HG03469 (cell line): ENCODE results near the gene NFIX.

Experiments
- ATAC-seq: cut with Tn5 transposase; IDR thresholded peaks from one replicate; pipeline ENCODE4 v1.9.1; 2021; ENCODE audit warnings: mild to moderate bottlenecking, moderate library complexity, moderate number of reproducible peaks; ENCODE audit not compliant: unreplicated experiment

NFIX gene

GRCh38 chr19:13018035-13018914 is 23.0 kb downstream of the NFIX start:
- ATAC-seq = no peak

- ATAC-seq = no peak
Observed at GRCh38 chr19:13019332-13019731, 24.1 kb downstream of the NFIX start.

- no peak for ATAC-seq
Observed at GRCh38 chr19:13020002-13020414, 24.7 kb downstream of the NFIX start.

- ATAC-seq = no peak
Observed at GRCh38 chr19:13022111-13022858, 27.0 kb downstream of the NFIX start.

- no peak for ATAC-seq
Observed at GRCh38 chr19:13022859-13023636, 27.8 kb downstream of the NFIX start.

- no peak for ATAC-seq
Observed at GRCh38 chr19:13023656-13024055, 28.4 kb downstream of the NFIX start.

GRCh38 chr19:13024126-13024950 is 29.1 kb downstream of the NFIX start:
- no peak for ATAC-seq

- ATAC-seq = no peak
Observed at GRCh38 chr19:13024951-13025697, 29.8 kb downstream of the NFIX start.

- ATAC-seq = no peak
Observed at GRCh38 chr19:13025819-13026456, 30.7 kb downstream of the NFIX start.

GRCh38 chr19:13026462-13027370 is 31.4 kb downstream of the NFIX start:
- ATAC-seq = no peak

- no peak for ATAC-seq
Observed at GRCh38 chr19:13027557-13027956, 32.3 kb downstream of the NFIX start.

- ATAC-seq = no peak
Observed at GRCh38 chr19:13028027-13028426, 32.8 kb downstream of the NFIX start.

- no peak for ATAC-seq
Observed at GRCh38 chr19:13029301-13029880, 34.1 kb downstream of the NFIX start.

GRCh38 chr19:13029893-13030292 is 34.6 kb downstream of the NFIX start:
- ATAC-seq = no peak

- ATAC-seq = no peak
Observed at GRCh38 chr19:13031917-13032623, 36.8 kb downstream of the NFIX start.

GRCh38 chr19:13032837-13033236 is 37.6 kb downstream of the NFIX start:
- no peak for ATAC-seq

GRCh38 chr19:13033244-13033643 is 38.0 kb downstream of the NFIX start:
- no peak for ATAC-seq
